Esophagus mucosa (tissue), 1 donor: Measurements from ENCODE around the gene ELFN2. TPM values are rescaled to one million over a fixed set of nuclear protein-coding genes. Genes with fewer than 3 reads are reported as not detected.
"Not testable (repeated sequence)": the region's sequence is repeated elsewhere in the genome, so short reads cannot be mapped to it uniquely, and the experiment has no call there.

Source experiments
- ATAC-seq: fragments of 200-7000 bp; cut with Tn5 transposase; one replicate; pipeline ENCODE4 v1.9.1; 2020
- total RNA-seq: library from RNA; stranded (reverse); gene quantifications from one replicate; pipeline ENCODE4 v1.2.4, GENCODE V29; 2023
- donor health status: DM: yes; HTN: yes; CAD: no.

ELFN2 gene
- total RNA-seq, 1 donor from 2014 or later, result not detected

GRCh38 chr22:37409459-37410050, 17.7 kb downstream of the ELFN2 start:
- ATAC-seq, result no peak

GRCh38 chr22:37409031-37409430, 18.2 kb downstream of the ELFN2 start:
- no peak for ATAC-seq

DNA sequence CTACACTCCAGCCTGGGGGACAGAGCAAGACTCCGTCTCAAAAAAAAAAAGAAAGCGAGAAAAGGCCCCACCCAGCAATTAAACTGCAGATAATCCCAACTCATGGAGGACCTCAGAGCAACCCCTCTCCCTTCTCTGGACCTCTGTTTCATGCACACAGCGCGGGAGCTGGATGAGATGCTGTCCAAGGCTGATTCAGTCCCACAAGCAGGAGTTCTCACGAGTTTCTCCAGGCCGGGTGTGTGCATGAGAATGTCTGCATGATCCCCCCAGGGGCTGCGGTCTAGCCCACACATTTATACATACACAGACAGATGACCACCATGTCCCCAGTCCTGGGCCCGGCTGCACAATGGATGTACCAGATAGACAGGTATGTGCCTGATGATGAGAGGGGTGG, 19.4 kb downstream of the ELFN2 start:
- ATAC-seq, result no peak

- no peak for ATAC-seq
Observed at GRCh38 chr22:37406441-37407235, 20.6 kb downstream of the ELFN2 start.

- ATAC-seq, result no peak
Observed at GRCh38 chr22:37404091-37404490, 23.2 kb downstream of the ELFN2 start.

- ATAC-seq, result no peak
Observed at GRCh38 chr22:37403267-37403960, 23.9 kb downstream of the ELFN2 start.

DNA sequence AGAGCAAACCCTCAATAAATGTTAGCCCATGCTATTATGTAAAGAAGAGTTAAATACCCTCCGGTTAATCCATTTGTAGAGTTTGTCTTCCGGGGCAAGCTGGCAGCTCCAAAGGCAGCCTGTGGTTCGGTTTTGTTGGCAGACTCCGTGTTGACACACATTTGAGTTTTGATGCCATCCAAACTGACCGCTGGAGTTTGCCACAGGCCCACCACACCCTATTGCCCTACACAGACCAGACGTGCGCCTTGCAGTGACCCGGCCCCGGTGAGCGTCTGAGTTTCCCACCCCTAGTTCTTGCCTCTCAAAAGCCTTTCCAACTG, 25.1 kb downstream of the ELFN2 start:
- no peak for ATAC-seq

DNA sequence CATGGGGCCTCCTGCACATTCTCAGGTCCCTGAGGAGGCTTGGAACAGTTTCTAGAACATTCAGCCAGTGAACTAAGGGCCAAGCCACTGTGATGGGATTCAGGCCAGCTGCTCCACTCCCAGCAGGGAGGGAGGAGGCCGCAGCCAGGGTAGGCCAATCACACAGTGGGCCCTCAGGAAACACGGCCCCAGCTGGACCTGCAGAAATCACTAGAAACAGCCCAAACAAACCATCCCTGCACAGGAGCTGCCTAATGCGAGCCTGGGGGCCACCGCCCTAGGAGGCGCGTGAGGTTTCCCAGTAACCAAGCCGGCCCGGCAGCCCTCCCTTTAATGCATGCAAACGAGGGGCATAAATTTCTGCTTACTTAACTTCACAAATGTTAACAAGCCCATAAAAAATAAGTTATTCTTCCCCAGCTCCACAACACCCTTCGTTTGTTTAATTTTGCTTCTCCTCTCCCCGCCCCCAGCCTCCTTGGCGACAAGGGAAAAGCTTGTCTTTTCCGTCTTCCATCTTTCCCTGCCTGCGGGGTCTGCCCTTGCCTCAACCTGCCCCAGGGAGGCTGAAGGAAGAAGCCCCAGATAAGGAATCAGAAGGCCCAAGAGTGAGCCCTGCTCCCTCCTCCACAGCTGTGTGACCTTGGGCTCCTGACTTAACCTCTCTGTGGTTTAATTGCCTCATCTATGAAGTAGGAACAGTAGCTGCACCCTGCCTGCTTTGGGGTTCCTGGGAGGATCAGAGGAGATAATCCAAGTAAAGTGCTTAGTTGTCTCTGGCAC, 25.7 kb downstream of the ELFN2 start:
- no peak for ATAC-seq

- ATAC-seq, result no peak
Observed at GRCh38 chr22:37400719-37401118, 26.6 kb downstream of the ELFN2 start.

DNA sequence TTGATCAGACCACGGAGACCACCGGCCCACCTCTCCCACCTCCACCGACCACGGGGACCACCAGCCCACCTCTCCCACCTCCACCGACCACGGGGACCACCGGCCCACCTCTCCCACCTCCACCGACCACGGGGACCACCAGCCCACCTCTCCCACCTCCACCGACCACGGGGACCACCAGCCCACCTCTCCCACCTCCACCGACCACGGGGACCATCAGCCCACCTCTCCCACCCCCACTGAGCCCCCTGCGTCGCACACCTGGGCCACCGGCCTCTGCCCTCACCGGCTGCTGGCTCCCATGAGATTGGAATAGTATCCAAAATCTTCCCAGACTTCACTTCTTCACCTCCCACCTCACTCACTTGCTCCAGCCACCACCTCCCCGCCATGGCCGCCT, 27.8 kb downstream of the ELFN2 start:
- not testable (repeated sequence) for ATAC-seq

- no peak for ATAC-seq
Observed at GRCh38 chr22:37397226-37397625, 30.1 kb downstream of the ELFN2 start.

DNA sequence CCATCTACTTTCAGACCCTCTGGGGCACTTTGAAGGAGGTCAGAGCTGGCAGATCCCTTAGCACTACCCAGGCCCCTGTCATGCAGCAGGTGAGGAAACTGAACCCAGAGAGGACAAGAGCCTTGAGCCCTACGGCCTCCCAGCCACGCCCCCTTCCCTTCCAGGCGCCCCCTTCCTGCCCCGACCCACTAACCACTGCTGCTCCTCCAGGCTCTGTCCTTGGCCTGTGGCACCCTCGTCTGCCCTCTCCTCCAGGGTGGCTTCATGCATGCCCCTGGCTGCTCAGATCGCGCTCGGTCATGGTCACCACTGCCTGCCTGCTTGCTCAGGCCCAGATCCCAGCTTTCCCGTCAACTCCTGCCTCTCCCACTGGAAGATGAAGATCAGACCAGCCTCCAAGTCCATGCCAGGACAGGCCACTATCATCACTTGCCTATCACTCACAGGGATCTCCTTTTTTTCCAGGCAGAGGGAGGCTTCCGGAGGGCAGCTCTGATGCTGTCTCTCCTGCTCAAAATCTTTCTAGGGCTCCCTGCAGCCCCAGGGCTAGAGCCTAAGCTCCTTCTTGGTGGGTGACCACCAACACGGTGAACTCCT, 30.7 kb downstream of the ELFN2 start:
- no peak for ATAC-seq

GRCh38 chr22:37394341-37394740, 32.9 kb downstream of the ELFN2 start:
- no peak for ATAC-seq

GRCh38 chr22:37393746-37394145, 33.5 kb downstream of the ELFN2 start:
- ATAC-seq, result no peak

- ATAC-seq, result no peak
Observed at GRCh38 chr22:37392721-37393328, 34.5 kb downstream of the ELFN2 start.

DNA sequence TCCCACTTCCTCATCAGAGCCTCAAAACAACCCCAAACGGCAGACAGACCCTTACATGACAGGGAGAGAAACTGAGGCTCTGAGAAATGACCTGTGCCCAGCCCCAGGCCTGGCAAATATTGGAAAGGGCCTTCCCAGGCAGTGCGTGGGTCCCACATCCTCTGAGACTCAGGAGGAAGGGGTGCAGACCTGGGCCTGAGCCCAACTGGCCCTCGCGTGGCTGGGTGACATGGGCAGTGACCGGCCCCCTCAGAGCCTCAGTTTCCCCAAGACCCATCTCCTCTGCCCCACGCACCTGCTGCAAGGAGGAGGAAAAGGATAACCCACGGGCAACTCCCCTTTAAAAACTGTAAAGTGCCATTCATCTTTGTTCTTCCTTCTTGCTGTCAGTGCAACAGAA, 35.6 kb downstream of the ELFN2 start:
- no peak for ATAC-seq

- no peak for ATAC-seq
Observed at GRCh38 chr22:37390075-37390474, 37.2 kb downstream of the ELFN2 start.

DNA sequence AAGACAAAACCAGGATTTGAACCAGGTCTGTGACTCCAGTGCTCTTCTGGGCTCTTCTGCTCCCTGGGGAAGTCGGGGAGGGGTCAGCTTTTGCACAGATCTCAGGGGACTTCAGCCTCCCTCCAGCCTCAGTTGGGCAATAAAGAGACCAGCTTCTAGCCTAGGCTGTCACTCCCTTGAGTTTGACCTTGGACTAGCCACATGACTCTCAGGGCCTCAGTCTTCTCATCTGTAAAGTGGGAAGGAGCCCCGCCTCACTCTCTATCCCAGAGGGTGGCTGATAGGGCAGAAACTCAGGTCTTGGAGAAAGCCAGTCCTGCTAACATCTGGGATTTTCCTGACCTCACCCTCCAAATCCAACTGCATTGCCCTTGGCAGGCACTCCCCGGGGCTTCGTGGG, 38.7 kb downstream of the ELFN2 start:
- ATAC-seq, result no peak

- ATAC-seq, result no peak
Observed at GRCh38 chr22:37387793-37388192, 39.5 kb downstream of the ELFN2 start.

DNA sequence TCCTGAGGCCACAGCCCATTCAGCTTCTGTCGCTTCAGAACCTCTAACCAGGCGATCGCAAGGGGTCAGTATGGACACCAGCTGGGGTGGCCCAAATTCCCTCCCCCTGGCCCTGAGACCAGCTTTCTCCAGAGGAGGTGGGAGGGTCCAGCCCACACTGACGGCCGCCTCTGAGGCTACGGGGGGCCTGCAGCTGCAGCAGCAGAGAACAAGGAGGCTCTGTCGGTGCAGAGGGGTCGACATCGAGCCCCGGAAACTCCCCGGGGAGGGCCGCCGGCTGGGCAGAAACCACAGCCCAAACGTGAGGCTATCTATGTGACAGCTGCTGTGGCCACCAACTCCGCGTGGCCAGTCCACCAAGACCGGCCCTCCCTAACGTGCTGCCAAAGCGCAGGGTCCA, 40.8 kb downstream of the ELFN2 start:
- no peak for ATAC-seq

GRCh38 chr22:37384691-37385090, 42.6 kb downstream of the ELFN2 start:
- no peak for ATAC-seq

GRCh38 chr22:37383341-37383740, 43.9 kb downstream of the ELFN2 start:
- no peak for ATAC-seq
